Mammary epithelial cell (primary cell): ENCODE measurements around the gene DLX6.

Experiments used
- CTCF ChIP-seq, 2 donors: IDR thresholded peaks in 1 of 2; conservative IDR thresholded peaks in 1 of 2; 2 replicates each; pipeline ENCODE4 v1.5.1; 2011 to 2012; ENCODE audit warnings: inconsistent platforms in 2 of 2, low read length in 2 of 2, mild to moderate bottlenecking in 2 of 2, control low read depth in 1 of 2, low read depth in 1 of 2; ENCODE audit not compliant: insufficient read depth in 1 of 2; ENCODE audit errors: extremely low read depth in 1 of 2
- EZH2 ChIP-seq: IDR thresholded peaks from 2 replicates; pipeline ENCODE4 v1.6.1; 2012; ENCODE audit warnings: low read length, inconsistent platforms, borderline replicate concordance

- TF ChIP-seq CTCF (conservative IDR thresholded peaks at IDR 0.05 in 1 of 2, IDR thresholded peaks at IDR 0.05 in 1 of 2; ENCODE audit: extremely low read depth in 1 of 2, insufficient read depth in 1 of 2, low read depth in 1 of 2, low read length in 2 of 2) (no peak), EZH2 (no peak)
Observed at GRCh38 chr7:97022491-97023306, 17.3 kb downstream of the DLX6 start.
